ENCODE results near the gene RBM4. TPM values are rescaled to one million over a fixed set of nuclear protein-coding genes. Genes with fewer than 3 reads are reported as not detected.

Gene RBM4
- total and polyA plus RNA-seq, 2 of the 13 experiments (the other 11 are each of a cell fraction or from before 2014, with no cell fraction given): 126 to 136 TPM

DNA sequence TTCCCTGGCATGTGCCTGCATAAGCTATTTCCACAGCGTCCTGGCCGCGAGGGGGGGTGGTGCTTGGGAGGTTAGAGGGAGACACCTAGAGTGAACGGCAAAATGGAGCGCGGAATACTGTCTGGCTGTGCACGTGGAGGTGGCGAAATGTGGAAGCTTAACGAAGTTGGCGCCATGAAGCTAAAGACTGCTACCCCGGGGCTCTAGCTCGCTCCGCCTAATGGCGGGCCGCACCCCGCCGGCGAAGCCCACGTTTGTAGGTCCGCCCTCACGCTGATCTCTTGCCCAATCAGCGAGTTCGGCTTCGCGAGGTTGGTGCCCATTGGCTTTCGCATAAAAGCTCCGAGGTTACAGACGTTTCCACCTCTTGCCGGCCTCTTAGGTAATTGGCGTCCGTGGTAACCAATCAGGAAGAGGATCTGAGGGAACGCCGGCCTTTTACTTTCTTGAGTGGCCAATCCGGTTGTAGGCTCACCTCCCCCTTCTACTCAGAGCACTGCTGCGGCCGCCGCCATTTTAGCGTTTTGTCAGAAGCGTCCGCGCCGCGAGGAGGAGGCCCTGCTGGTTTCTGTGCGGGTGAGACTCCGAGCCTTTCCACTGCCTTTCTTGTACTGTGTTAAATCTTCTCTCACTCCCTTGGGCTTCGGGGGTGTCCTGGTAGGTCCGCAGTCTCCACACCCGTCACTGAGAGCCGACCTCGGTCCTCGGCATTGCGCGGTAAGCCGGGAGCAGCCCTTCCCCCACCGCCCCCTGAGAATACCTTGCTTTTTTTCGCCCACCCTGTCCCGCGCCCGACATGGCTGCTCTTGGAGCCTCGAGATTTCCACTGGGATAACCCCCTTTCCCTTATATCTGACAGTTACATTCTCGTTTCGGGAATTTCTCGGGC lies at the start of gene RBM4 (continued):
- TF ChIP-seq ZFP91 (CRISPR knock-in tag; IDR thresholded peaks at IDR 0.05; ENCODE audit: borderline replicate concordance): peak; percentile 72; the same call in 1 of the 2 replicates
- TF ChIP-seq KDM3A (CRISPR knock-in tag; IDR thresholded peaks at IDR 0.05; ENCODE audit: low read depth): no peak
- no peak for TF ChIP-seq ZBTB4 (CRISPR knock-in tag; IDR thresholded peaks at IDR 0.05; ENCODE audit: borderline replicate concordance)
- 0 out of 2 replicates have a peak, but pooled peaks have one; percentile 24 for TF ChIP-seq RAD21 (CRISPR knock-in tag; IDR thresholded peaks at IDR 0.05)
- TF ChIP-seq, protein P1, sequence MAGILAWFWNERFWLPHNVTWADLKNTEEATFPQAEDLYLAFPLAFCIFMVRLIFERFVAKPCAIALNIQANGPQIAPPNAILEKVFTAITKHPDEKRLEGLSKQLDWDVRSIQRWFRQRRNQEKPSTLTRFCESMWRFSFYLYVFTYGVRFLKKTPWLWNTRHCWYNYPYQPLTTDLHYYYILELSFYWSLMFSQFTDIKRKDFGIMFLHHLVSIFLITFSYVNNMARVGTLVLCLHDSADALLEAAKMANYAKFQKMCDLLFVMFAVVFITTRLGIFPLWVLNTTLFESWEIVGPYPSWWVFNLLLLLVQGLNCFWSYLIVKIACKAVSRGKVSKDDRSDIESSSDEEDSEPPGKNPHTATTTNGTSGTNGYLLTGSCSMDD (CRISPR knock-in tag; IDR thresholded peaks at IDR 0.05): no peak
- TF ChIP-seq ZNF703 (CRISPR knock-in tag; IDR thresholded peaks at IDR 0.05; ENCODE audit: borderline replicate concordance): no peak; the same call in 1 of the 2 replicates
- TF ChIP-seq HHEX (CRISPR knock-in tag; IDR thresholded peaks at IDR 0.05): no peak
- no peak for TF ChIP-seq RARG (CRISPR knock-in tag; IDR thresholded peaks at IDR 0.05; ENCODE audit: low read depth)
- peak; percentile 96 for TF ChIP-seq NFYC (CRISPR knock-in tag; IDR thresholded peaks at IDR 0.05)
- peak; percentile 22; the same call in 1 of the 2 replicates for TF ChIP-seq ZNF543 (CRISPR knock-in tag; IDR thresholded peaks at IDR 0.05)
- TF ChIP-seq ZFP36L2 (CRISPR knock-in tag; IDR thresholded peaks at IDR 0.05): no peak
- no peak for TF ChIP-seq ZNF12 (CRISPR knock-in tag; IDR thresholded peaks at IDR 0.05)
- peak; percentile 67; the same call in 1 of the 2 replicates for TF ChIP-seq PHF20 (CRISPR knock-in tag; IDR thresholded peaks at IDR 0.05)
- TF ChIP-seq SOX6 (IDR thresholded peaks at IDR 0.05): no peak
- TF ChIP-seq SOX6 (CRISPR knock-in tag; IDR thresholded peaks at IDR 0.05): peak; percentile 27
- no peak for TF ChIP-seq ZNF652 (CRISPR knock-in tag; IDR thresholded peaks at IDR 0.05; ENCODE audit: borderline replicate concordance, low read depth)
- no peak for TF ChIP-seq KDM6A (CRISPR knock-in tag; IDR thresholded peaks at IDR 0.05; ENCODE audit: low read depth)
- TF ChIP-seq, protein P2, sequence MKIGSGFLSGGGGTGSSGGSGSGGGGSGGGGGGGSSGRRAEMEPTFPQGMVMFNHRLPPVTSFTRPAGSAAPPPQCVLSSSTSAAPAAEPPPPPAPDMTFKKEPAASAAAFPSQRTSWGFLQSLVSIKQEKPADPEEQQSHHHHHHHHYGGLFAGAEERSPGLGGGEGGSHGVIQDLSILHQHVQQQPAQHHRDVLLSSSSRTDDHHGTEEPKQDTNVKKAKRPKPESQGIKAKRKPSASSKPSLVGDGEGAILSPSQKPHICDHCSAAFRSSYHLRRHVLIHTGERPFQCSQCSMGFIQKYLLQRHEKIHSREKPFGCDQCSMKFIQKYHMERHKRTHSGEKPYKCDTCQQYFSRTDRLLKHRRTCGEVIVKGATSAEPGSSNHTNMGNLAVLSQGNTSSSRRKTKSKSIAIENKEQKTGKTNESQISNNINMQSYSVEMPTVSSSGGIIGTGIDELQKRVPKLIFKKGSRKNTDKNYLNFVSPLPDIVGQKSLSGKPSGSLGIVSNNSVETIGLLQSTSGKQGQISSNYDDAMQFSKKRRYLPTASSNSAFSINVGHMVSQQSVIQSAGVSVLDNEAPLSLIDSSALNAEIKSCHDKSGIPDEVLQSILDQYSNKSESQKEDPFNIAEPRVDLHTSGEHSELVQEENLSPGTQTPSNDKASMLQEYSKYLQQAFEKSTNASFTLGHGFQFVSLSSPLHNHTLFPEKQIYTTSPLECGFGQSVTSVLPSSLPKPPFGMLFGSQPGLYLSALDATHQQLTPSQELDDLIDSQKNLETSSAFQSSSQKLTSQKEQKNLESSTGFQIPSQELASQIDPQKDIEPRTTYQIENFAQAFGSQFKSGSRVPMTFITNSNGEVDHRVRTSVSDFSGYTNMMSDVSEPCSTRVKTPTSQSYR (CRISPR knock-in tag; IDR thresholded peaks at IDR 0.05; ENCODE audit: borderline replicate concordance): peak; percentile 97
- TF ChIP-seq SALL2 (CRISPR knock-in tag; IDR thresholded peaks at IDR 0.05): peak; percentile 70; the same call in 1 of the 2 replicates
- TF ChIP-seq ZNF558 (CRISPR knock-in tag; IDR thresholded peaks at IDR 0.05; ENCODE audit: borderline replicate concordance): no peak
- no peak for TF ChIP-seq ESRRA (CRISPR knock-in tag; IDR thresholded peaks at IDR 0.05; ENCODE audit: low read depth)

Data from HepG2 (cell line).